Thoracic aorta endothelial cell (primary cell): Measurements from ENCODE around the gene ACBD4. TPM values are rescaled to one million over a fixed set of nuclear protein-coding genes. Genes with fewer than 3 reads are reported as not detected.

Experiments
- small RNA-seq: library from RNA; depleted of rRNA; stranded (forward); fragments of <200 nt; gene quantifications from one replicate; pipeline ENCODE3, GENCODE V24; 2012
- total RNA-seq: library from RNA; depleted of rRNA; stranded (reverse); fragments of >200 nt; gene quantifications from 2 replicates; pipeline ENCODE4 v1.2.3, GENCODE V29; 2012

The ACBD4 gene
- 2.7 and 6.7 TPM in 2 replicates for total RNA-seq

GRCh38 chr17:45135192-45135977 is at the start of gene ACBD4:
ACBD4 (plus strand) TSS chr17:45135687; CDS start chr17:45136145, 458 bp downstream.

GRCh38 chr17:45132320-45132571 is 3.2 kb upstream of the ACBD4 start, which contains the start of gene PLCD3:
PLCD3 (minus strand) TSS chr17:45132515; CDS start chr17:45132410, 105 bp downstream.

GRCh38 chr17:45148183-45149036 is 12.9 kb downstream of the ACBD4 start, which contains the start of gene HEXIM1:
HEXIM1 (plus strand) TSS chr17:45148475; CDS start chr17:45149191, 716 bp downstream.

GRCh38 chr17:45161288-45162024 is 26.0 kb downstream of the ACBD4 start, which contains the start of gene HEXIM2:
HEXIM2 (plus strand) TSS chr17:45161875; CDS start chr17:45162794, 919 bp downstream.

Small RNA genes within 50 kb of the gene (small RNA-seq; reads per million reads assigned to genes)
- gene MIR6784, result not detected

Other genes starting within 250 kb of the ACBD4 start
- 201 and 220 TPM in 2 replicates for gene EFTUD2, start 236.2 kb upstream of the ACBD4 start, total RNA-seq
- gene GFAP, start 220.2 kb upstream of the ACBD4 start, total RNA-seq, result 0.14 and 0.27 TPM in 2 replicates
- gene KIF18B, start 187.9 kb upstream of the ACBD4 start, total RNA-seq, result 12.0 and 22.3 TPM in 2 replicates
- gene C1QL1, start 167.4 kb upstream of the ACBD4 start, total RNA-seq, result 0.13 TPM in 1 of 2 replicates, not detected in the other
- 29.0 and 29.1 TPM in 2 replicates for gene DCAKD, start 84.1 kb upstream of the ACBD4 start, total RNA-seq
- 75.4 and 84.6 TPM in 2 replicates for gene NMT1, start 74.4 kb upstream of the ACBD4 start, total RNA-seq
- 27.7 and 31.0 TPM in 2 replicates for gene PLCD3, start 3.2 kb upstream of the ACBD4 start, total RNA-seq
- gene HEXIM1, start 12.8 kb downstream of the ACBD4 start, total RNA-seq, result 10.4 and 10.8 TPM in 2 replicates
- gene HEXIM2, start 26.2 kb downstream of the ACBD4 start, total RNA-seq, result 3.1 and 3.6 TPM in 2 replicates
- 0.93 and 1.1 TPM in 2 replicates for gene FMNL1, start 86.2 kb downstream of the ACBD4 start, total RNA-seq
- gene SPATA32, start 126.4 kb downstream of the ACBD4 start, total RNA-seq, result not detected in 2 replicates
- gene MAP3K14, start 181.3 kb downstream of the ACBD4 start, total RNA-seq, result 3.4 and 4.1 TPM in 2 replicates